VCaP (cell line): ENCODE results near the gene ARID3B.

Experiments used
- H3K27ac ChIP-seq: fragments of 450-650 bp; 2 replicates; pipeline ENCODE4 v1.5.1; 2017
- TF ChIP-seq, protein P1 (sequence below): fragments of 450-650 bp; conservative IDR thresholded peaks from 2 replicates; pipeline ENCODE4 v1.5.1; 2017; ENCODE audit warnings: mild to moderate bottlenecking, moderate library complexity

ARID3B gene

DNA sequence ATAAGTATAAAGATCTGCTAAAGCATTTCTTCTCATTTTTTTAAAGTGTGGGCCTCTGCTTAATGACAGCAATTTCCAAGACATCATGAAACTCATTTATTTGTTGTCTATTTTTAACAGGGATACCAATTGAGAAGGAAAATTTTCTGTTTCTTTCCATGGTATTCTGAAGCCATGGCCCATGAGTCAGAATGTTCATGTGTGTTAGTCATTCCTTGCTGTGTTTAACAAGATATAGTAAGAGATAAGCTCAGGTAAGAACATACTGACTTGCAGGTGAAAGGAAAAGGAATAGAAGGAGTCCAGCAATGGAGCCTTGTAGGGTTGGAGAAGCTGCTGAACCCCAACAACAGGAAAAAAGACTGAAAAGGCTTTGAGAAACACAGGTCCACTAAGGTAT lies 17.0 kb upstream of the ARID3B start:
- no peak overlapping the region for H3K27ac ChIP-seq
- TF ChIP-seq, protein P1, sequence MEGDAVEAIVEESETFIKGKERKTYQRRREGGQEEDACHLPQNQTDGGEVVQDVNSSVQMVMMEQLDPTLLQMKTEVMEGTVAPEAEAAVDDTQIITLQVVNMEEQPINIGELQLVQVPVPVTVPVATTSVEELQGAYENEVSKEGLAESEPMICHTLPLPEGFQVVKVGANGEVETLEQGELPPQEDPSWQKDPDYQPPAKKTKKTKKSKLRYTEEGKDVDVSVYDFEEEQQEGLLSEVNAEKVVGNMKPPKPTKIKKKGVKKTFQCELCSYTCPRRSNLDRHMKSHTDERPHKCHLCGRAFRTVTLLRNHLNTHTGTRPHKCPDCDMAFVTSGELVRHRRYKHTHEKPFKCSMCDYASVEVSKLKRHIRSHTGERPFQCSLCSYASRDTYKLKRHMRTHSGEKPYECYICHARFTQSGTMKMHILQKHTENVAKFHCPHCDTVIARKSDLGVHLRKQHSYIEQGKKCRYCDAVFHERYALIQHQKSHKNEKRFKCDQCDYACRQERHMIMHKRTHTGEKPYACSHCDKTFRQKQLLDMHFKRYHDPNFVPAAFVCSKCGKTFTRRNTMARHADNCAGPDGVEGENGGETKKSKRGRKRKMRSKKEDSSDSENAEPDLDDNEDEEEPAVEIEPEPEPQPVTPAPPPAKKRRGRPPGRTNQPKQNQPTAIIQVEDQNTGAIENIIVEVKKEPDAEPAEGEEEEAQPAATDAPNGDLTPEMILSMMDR, result no peak

DNA sequence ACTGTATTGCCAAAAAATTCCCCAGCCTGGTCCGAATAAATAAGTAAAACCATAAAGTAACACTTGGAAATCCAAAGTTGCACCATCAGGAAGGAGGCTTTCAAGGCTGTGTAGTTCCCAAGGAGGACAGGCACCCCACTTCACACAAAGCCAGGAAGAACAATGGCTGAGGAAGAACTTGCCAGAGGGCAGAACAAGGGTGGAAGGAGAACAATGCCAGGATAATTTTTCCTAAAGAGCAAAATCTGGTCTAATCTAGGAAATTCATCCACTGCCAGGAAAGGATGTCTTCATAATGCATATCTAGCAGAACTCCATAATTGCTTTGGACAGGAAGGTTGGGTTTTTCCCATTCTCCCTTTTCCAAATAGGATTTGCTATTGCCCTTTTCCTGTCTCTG lies 15.7 kb upstream of the ARID3B start:
- H3K27ac ChIP-seq, result no peak overlapping the region
- TF ChIP-seq, protein P1, result no peak

DNA sequence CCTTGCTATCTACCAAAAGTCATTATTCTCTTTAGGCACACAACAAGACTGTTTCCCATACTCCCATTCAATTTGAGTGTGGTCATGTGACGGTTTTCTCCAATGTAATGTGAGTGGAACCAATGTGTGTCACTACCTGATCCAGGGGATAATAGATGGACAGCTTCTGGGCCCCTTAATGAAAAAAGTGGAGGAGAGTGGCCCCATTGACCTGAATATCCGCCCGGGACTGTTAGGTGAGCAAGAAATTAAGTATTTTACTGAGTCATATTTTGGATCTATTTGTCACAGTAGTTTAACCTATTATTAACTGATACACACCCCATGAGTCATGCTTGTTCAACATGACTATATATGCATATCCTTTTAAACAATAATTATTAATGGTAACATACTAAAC lies 15.1 kb upstream of the ARID3B start:
- TF ChIP-seq, protein P1, result no peak
- no peak overlapping the region for H3K27ac ChIP-seq

DNA sequence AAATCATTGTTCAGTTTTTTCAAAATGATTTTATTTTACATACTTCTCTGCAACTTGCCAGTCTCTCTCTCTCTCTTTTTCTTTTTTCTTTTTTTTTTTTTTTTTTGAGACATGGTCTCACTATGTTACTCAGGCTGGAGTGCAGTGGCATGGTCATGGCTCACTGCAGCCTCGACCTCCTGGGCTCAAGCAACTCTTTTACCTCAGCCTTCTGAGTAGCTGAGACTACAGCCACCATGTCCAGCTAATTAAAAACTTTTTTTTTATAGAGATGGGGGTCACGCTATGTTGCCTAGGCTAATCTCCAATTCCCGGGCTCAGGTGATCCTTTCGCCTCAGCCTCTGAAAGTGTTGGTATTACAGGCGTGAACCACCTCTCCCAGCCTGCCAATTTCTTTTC lies 12.1 kb upstream of the ARID3B start:
- H3K27ac ChIP-seq, result no peak overlapping the region
- TF ChIP-seq, protein P1, result no peak

DNA sequence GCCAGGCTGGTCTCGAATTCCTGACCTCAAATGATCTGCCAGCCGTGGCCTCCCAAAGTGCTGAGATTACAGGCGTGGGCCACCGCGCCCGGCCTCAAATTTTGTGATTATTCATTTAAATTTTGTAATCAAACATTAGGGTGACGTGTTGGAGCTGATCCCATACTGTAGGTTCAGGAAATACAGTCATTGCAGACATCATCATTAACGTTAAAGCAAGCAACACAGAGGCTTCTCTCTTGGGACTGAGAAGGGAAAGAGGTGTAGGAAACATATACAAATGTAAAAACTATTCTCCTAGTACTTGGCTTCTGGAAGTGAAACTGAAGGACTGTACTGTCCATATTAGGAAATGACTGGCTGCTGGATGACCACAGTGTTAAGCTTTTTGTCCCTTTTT lies 11.1 kb upstream of the ARID3B start:
- TF ChIP-seq, protein P1, result no peak
- no peak overlapping the region for H3K27ac ChIP-seq

DNA sequence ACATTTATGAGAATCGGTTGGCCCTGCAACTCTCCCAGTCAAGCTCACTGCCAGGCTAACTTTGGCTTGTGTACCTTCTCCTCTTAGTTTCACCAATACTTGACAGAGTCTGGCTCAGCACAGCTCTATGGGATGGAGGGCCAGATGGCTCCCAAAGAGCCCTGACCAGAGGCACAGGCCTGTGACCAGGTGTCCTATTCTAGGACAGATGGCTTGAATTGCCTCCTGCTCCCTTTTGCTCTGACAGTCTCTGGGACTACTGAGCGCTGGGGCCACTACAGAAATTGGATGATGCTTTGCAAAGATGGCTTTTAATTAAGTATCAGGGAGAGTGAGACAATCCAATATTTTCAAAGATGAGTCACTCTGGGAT lies 10.3 kb upstream of the ARID3B start:
- no peak overlapping the region for H3K27ac ChIP-seq
- TF ChIP-seq, protein P1, result no peak

DNA sequence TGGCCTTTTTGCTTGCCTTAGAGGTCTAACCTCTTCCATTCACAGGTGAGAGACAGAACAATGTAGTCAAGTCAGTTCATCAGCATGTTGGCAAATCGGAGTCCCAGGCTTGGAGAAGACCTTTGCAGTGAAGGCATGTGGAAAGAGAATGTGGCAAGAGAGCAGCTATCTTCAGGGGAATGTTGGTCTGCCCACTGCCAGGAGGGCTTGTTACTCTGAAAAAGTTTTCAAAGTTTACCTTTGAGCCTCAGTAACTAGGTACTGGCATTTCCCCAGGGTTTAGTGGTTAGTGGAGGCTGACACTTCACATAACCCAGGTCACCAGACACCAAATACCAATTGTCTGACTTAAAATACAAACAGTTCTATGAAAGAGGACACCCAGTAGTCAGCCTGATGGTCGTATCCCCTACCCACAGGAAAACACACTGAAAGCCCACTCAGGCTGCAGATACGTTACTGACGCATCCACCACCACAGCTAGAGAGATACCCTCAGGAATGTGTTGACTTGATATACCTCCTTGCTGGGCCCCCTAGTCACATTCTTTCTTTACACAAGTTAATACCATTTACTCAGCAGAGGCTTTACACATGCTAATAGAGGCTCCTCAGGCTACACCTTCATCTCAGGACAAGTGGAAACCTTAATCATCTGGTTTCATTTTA lies 9.7 kb upstream of the ARID3B start:
- H3K27ac ChIP-seq, result no peak overlapping the region

More for the DNA sequence above, 9.7 kb upstream of the ARID3B start:
- TF ChIP-seq, protein P1, result no peak
